Measurements from ENCODE around the gene RASL11B.

- TF ChIP-seq ATF3 (IDR thresholded peaks at IDR 0.05; ENCODE audit: borderline replicate concordance, extremely low read depth, low read depth, low read length) (no peak), NR2C2 (IDR thresholded peaks at IDR 0.05; ENCODE audit: borderline replicate concordance, control insufficient read depth, insufficient read length, low read depth) (no peak), TCF7 (IDR thresholded peaks at IDR 0.05; ENCODE audit: borderline replicate concordance) (no peak), PBX3 (IDR thresholded peaks at IDR 0.05; ENCODE audit: insufficient replicate concordance, low read depth, low read length) (no peak), ZNF384 (IDR thresholded peaks at IDR 0.05; ENCODE audit: borderline replicate concordance, low read depth, low read length) (no peak), SUZ12 (IDR thresholded peaks at IDR 0.05; ENCODE audit: unreplicated experiment) (no peak)
- TF ChIP-seq, protein P1, sequence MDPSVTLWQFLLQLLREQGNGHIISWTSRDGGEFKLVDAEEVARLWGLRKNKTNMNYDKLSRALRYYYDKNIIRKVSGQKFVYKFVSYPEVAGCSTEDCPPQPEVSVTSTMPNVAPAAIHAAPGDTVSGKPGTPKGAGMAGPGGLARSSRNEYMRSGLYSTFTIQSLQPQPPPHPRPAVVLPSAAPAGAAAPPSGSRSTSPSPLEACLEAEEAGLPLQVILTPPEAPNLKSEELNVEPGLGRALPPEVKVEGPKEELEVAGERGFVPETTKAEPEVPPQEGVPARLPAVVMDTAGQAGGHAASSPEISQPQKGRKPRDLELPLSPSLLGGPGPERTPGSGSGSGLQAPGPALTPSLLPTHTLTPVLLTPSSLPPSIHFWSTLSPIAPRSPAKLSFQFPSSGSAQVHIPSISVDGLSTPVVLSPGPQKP (IDR thresholded peaks at IDR 0.05; ENCODE audit: low read depth, low read length) = no peak
These were observed 53.1 kb downstream of the RASL11B start for GRCh38 chr4:52915191-52915590.
